Smooth muscle cell (in vitro differentiated cells): ENCODE data around the gene CAPN1. TPM values are rescaled to one million over a fixed set of nuclear protein-coding genes. Genes with fewer than 3 reads are reported as not detected.
"Not testable (repeated sequence)": the region's sequence is repeated elsewhere in the genome, so short reads cannot be mapped to it uniquely, and the experiment has no call there.

Experiments
- DNase-seq: peaks from one replicate; lab custom pipeline; 2025; ENCODE audit not compliant: unreplicated experiment; lab: John Stamatoyannopoulos, UW
- H2AFZ ChIP-seq: fragments of 200-600 bp; sonication (generic); 2 replicates; pipeline ENCODE4 v1.6.0; 2016; ENCODE audit warnings: antibody characterized with exemption, low read depth, mild to moderate bottlenecking
- H3F3A ChIP-seq: fragments of 200-600 bp; sonication (generic); 2 replicates; pipeline ENCODE4 v1.6.0; 2017; ENCODE audit warnings: antibody characterized with exemption, low read depth
- H3K27ac ChIP-seq: fragments of 200-600 bp; sonication (generic); 2 replicates; pipeline ENCODE4 v1.5.1; 2016; ENCODE audit warnings: low read depth, mild to moderate bottlenecking
- H3K27me3 ChIP-seq: fragments of 200-600 bp; sonication (generic); 2 replicates; pipeline ENCODE4 v1.6.1; 2016; ENCODE audit warnings: low read depth, mild to moderate bottlenecking
- H3K36me3 ChIP-seq: fragments of 200-600 bp; sonication (generic); 2 replicates; pipeline ENCODE4 v1.5.1; 2016; ENCODE audit warnings: low read depth
- H3K4me1 ChIP-seq: fragments of 200-600 bp; sonication (generic); 2 replicates; pipeline ENCODE4 v1.5.1; 2016; ENCODE audit warnings: low read depth
- H3K4me2 ChIP-seq: fragments of 200-600 bp; sonication (generic); 2 replicates; pipeline ENCODE4 v1.6.0; 2016; ENCODE audit warnings: mild to moderate bottlenecking
- H3K4me3 ChIP-seq: fragments of 200-600 bp; sonication (generic); 2 replicates; pipeline ENCODE4 v1.5.1; 2016; ENCODE audit warnings: mild to moderate bottlenecking
- H3K79me2 ChIP-seq: fragments of 200-600 bp; sonication (generic); 2 replicates; pipeline ENCODE4 v1.6.0; 2016; ENCODE audit warnings: low read depth, mild to moderate bottlenecking
- H3K9ac ChIP-seq: fragments of 200-600 bp; sonication (generic); 2 replicates; pipeline ENCODE4 v1.6.0; 2016; ENCODE audit warnings: low read depth
- H3K9me3 ChIP-seq: fragments of 200-600 bp; sonication (generic); replicated peaks from 2 replicates; pipeline ENCODE4 v1.5.1; 2016; ENCODE audit warnings: low read depth
- H4K20me1 ChIP-seq: fragments of 200-600 bp; sonication (generic); 2 replicates; pipeline ENCODE4 v1.6.0; 2016; ENCODE audit warnings: low read depth
- CTCF ChIP-seq: fragments of 200-600 bp; sonication (generic); IDR thresholded peaks from 2 replicates; pipeline ENCODE4 v1.5.1; 2017; ENCODE audit warnings: borderline replicate concordance, mild to moderate bottlenecking, antibody characterized with exemption; ENCODE audit not compliant: insufficient read depth, poor library complexity, severe bottlenecking
- WGBS: methylation state at CpG from one replicate; pipeline ENCODE4 v1.1.7; 2016; ENCODE audit warnings: low lambda C conversion rate; 5-methylcytosine and 5-hydroxymethylcytosine counted together
- polyA plus RNA-seq: library from polyadenylated mRNA; unstranded; fragments of >200 nt; fragmentation: Nextera tagmentation; extraction: Ambion mirVana; gene quantifications from 2 replicates; pipeline ENCODE4 v1.2.1, GENCODE V29; 2016
- total RNA-seq: library from RNA; depleted of rRNA; stranded (reverse); fragments of >200 nt; gene quantifications from 2 replicates; pipeline ENCODE4 v1.2.3, GENCODE V29; 2014

CAPN1 gene
- total and polyA plus RNA-seq, 2 experiments from 2014 or later: 109 to 126 TPM

GRCh38 chr11:65226103-65226442, 44.3 kb downstream of the CAPN1 start:
- Histone ChIP-seq H3K27me3 (no peaks in the 10 kb centered on the region), H3K9ac (peak overlapping the region; percentile 38), H4K20me1 (no peaks in the 10 kb centered on the region), H3K36me3 (no peaks in the 10 kb centered on the region), H3F3A (no peaks in the 10 kb centered on the region), H3K79me2 (no peaks in the 10 kb centered on the region), H3K4me2 (peak overlapping the region; percentile 96), H3K9me3 (no peaks in the 10 kb centered on the region), H3K27ac (no peak overlapping the region), H2AFZ (peak overlapping the region; percentile 79), H3K4me3 (peak overlapping the region; percentile 58), H3K4me1 (peaks cover 11% of the 10 kb centered on the region)
- no peak for DNase-seq
- WGBS: 77% methylated on average over 7 of the region's 7 CpGs
- no peak for TF ChIP-seq CTCF

GRCh38 chr11:65227879-65228278, 46.2 kb downstream of the CAPN1 start:
- no peaks in the 10 kb centered on the region for H3K36me3 ChIP-seq
- H3K79me2 ChIP-seq: no peaks in the 10 kb centered on the region
- H3K9ac ChIP-seq: no peak overlapping the region
- H3K4me1 ChIP-seq: peaks cover 11% of the 10 kb centered on the region
- H2AFZ ChIP-seq: no peak overlapping the region
- no peaks in the 10 kb centered on the region for H3F3A ChIP-seq
- H3K9me3 ChIP-seq: no peaks in the 10 kb centered on the region
- no peaks in the 10 kb centered on the region for H3K27me3 ChIP-seq
- DNase-seq: no peak
- no peak for TF ChIP-seq CTCF
- H4K20me1 ChIP-seq: no peaks in the 10 kb centered on the region
- WGBS: 79% methylated on average over 2 of the region's 2 CpGs
- H3K4me3 ChIP-seq: no peak overlapping the region
- no peak overlapping the region for H3K4me2 ChIP-seq
- H3K27ac ChIP-seq: no peak overlapping the region

- H3F3A ChIP-seq: no peaks in the 10 kb centered on the region
- TF ChIP-seq CTCF: no peak
- H3K79me2 ChIP-seq: no peaks in the 10 kb centered on the region
- H4K20me1 ChIP-seq: no peaks in the 10 kb centered on the region
- 84% methylated on average over 22 of the region's 23 CpGs for WGBS
- no peak overlapping the region for H2AFZ ChIP-seq
- no peaks in the 10 kb centered on the region for H3K9me3 ChIP-seq
- H3K36me3 ChIP-seq: no peaks in the 10 kb centered on the region
- no peaks in the 10 kb centered on the region for H3K27me3 ChIP-seq
- no peak overlapping the region for H3K27ac ChIP-seq
- DNase-seq: no peak
- no peak overlapping the region for H3K4me2 ChIP-seq
- H3K9ac ChIP-seq: no peak overlapping the region
- H3K4me3 ChIP-seq: no peak overlapping the region
- H3K4me1 ChIP-seq: no peaks in the 10 kb centered on the region
Measured at GRCh38 chr11:65236194-65237059, 54.7 kb downstream of the CAPN1 start.

- H3K9me3 ChIP-seq, H3K4me1 ChIP-seq, H3K36me3 ChIP-seq, H3K27me3 ChIP-seq, H3K9ac ChIP-seq, H3K4me2 ChIP-seq, H2AFZ ChIP-seq, H3K79me2 ChIP-seq, H4K20me1 ChIP-seq, H3K4me3 ChIP-seq, H3F3A ChIP-seq, H3K27ac ChIP-seq, DNase-seq: not testable (repeated sequence)
- WGBS: 13% methylated on average over 1 of the region's 6 CpGs
Measured at GRCh38 chr11:65238302-65238701, 56.6 kb downstream of the CAPN1 start.
